ENCODE measurements around the gene SDF2L1. TPM values are rescaled to one million over a fixed set of nuclear protein-coding genes. Genes with fewer than 3 reads are reported as not detected.
"Not testable (repeated sequence)": the region's sequence is repeated elsewhere in the genome, so short reads cannot be mapped to it uniquely, and the experiment has no call there.

The SDF2L1 gene
- total RNA-seq, 1 experiment from 2014 or later, result 12.8 TPM

DNA sequence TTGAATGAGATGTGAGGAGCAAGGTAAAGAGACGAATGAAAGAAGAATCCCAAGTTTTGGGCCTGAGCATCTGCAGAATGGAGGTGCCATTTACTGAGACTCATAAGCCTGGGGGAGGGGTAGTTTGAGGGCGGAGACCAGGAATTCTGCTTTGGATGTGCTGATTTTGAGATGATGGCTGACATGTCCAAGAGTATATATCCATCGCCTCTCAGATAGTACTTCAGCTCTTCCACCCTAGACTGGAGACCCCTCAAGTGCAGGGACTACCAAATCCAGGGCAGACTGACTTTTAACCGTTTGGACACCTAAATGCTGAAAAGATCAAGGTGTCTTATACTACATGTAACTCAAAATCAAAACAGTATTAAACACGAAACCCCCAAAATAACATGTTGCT lies 1.3 kb upstream of the SDF2L1 start:
- H3K4me3 ChIP-seq, result no peak overlapping the region
- H3K27me3 ChIP-seq, result no peaks in the 10 kb centered on the region
- no peaks in the 10 kb centered on the region for H3K36me3 ChIP-seq
- H3K27ac ChIP-seq, result no peak overlapping the region
- no peak for DNase-seq
- no peaks in the 10 kb centered on the region for H3K9me3 ChIP-seq (replicated peaks)
- peaks cover 7% of the 10 kb centered on the region for H3K4me1 ChIP-seq

DNA sequence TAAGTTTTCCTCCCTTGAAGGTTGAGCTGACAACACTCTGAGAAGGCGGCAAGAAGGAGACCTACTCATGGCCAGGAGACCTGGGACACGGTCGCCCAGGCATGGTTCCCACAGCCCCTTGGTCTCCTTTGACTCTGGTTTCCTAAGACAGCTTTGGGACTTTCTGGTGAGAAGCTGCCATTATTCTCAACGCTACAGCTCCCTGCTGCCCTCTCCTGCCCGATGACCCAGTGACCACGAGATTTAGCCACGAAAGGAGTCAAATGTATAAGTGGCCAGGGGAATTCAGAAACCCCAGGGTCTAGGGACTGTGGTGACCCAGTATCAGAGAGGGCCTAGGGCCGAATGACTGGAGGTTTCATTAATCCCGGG lies 699 bp upstream of the SDF2L1 start:
- no peaks in the 10 kb centered on the region for H3K9me3 ChIP-seq (replicated peaks)
- no peaks in the 10 kb centered on the region for H3K27me3 ChIP-seq
- H3K36me3 ChIP-seq, result no peaks in the 10 kb centered on the region
- peak; percentile 57 to 76 for DNase-seq
- H3K4me3 ChIP-seq, result peak overlapping the region; percentile 73
- peaks cover 7% of the 10 kb centered on the region for H3K4me1 ChIP-seq
- no peak overlapping the region for H3K27ac ChIP-seq

DNA sequence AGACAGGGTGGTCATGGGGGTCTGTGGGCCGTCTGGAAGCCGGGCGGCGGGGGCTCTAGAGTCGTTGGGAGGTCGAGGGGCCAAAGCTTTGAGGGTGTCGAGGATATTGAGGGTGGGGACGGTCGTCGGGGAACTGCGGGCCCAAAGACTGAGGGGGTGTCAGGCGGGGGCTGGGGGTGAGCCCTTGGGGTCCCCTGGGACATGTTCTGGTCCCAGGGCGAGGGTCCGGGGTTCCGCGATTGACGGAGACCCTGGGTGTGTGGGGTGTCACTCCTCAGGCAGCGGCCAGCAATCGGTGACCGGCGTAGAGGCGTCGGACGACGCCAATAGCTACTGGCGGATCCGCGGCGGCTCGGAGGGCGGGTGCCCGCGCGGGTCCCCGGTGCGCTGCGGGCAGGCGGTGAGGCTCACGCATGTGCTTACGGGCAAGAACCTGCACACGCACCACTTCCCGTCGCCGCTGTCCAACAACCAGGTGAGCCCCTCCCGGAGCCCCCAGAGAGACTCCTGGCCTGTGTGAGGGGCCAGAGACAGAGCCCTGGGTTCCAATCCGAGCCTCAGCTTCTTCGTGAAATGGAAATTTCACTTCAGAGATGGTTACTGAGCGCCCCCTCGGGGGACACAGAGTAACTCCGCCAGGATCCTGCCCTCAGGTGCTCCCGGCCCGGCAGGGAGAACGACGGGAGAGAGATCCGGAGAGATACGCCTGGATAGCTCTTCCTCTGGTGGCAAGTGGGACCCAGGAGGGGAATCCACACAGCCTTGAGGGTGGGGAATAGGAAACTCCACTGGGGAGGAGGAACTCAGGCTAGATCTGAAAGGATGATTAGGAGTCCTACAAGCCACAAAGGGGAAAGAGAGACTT lies 714 bp downstream of the SDF2L1 start:
- DNase-seq, result peak; percentile 73 to 78
- Histone ChIP-seq H3K36me3 (no peaks in the 10 kb centered on the region), H3K9me3 (replicated peaks) (no peaks in the 10 kb centered on the region), H3K27ac (no peak overlapping the region), H3K4me1 (peaks cover 7% of the 10 kb centered on the region), H3K4me3 (peak overlapping the region; percentile 73), H3K27me3 (no peaks in the 10 kb centered on the region)

DNA sequence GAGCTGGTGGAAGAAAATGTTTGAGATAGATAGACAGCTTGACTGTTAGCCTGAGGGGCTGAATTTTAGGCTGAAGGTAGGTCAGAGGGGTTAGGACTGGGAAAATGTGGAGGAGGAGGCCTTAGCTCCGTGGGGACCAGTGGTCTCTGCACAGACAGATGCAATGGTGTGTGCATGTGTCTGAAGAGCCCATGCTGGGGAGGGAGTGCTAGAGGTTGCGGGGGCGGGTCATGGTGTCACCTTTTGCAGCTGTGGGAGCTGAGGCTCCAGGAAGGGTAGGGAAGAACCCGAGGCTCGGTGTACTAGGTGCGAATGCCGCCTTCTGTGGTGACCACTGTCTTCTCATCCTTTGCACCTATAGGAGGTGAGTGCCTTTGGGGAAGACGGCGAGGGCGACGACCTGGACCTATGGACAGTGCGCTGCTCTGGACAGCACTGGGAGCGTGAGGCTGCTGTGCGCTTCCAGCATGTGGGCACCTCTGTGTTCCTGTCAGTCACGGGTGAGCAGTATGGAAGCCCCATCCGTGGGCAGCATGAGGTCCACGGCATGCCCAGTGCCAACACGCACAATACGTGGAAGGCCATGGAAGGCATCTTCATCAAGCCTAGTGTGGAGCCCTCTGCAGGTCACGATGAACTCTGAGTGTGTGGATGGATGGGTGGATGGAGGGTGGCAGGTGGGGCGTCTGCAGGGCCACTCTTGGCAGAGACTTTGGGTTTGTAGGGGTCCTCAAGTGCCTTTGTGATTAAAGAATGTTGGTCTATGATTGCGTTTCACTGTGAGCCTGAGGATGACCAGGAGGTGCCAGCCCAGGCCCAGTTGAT lies 1.6 kb downstream of the SDF2L1 start:
- peaks cover 7% of the 10 kb centered on the region for H3K4me1 ChIP-seq
- H3K27ac ChIP-seq, result no peak overlapping the region
- DNase-seq, result no peak
- H3K4me3 ChIP-seq, result no peak overlapping the region
- no peaks in the 10 kb centered on the region for H3K27me3 ChIP-seq
- no peaks in the 10 kb centered on the region for H3K36me3 ChIP-seq
- H3K9me3 ChIP-seq (replicated peaks), result no peaks in the 10 kb centered on the region

DNA sequence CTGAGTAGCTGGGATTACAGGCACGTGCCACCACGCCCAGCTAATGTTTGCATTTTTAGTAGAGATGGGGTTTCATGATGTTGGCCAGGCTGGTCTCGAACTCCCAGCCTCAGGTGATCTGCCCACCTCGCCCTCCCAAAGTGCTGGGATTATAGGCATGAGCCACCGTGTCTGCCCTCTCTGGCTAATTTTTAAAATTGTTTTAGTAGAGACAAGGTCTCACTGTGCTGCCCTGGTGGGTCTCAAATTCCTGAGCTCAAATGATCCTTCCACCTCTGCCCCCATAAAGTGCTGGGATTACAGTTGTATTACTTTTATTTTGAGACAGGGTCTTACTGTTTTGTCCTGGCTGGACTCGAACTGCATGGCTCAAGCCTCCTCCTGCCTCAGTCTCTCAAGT lies 3.4 kb downstream of the SDF2L1 start:
- H3K4me3 ChIP-seq; H3K4me1 ChIP-seq; H3K27me3 ChIP-seq; H3K9me3 ChIP-seq (replicated peaks); H3K27ac ChIP-seq; DNase-seq; H3K36me3 ChIP-seq: not testable (repeated sequence)

DNA sequence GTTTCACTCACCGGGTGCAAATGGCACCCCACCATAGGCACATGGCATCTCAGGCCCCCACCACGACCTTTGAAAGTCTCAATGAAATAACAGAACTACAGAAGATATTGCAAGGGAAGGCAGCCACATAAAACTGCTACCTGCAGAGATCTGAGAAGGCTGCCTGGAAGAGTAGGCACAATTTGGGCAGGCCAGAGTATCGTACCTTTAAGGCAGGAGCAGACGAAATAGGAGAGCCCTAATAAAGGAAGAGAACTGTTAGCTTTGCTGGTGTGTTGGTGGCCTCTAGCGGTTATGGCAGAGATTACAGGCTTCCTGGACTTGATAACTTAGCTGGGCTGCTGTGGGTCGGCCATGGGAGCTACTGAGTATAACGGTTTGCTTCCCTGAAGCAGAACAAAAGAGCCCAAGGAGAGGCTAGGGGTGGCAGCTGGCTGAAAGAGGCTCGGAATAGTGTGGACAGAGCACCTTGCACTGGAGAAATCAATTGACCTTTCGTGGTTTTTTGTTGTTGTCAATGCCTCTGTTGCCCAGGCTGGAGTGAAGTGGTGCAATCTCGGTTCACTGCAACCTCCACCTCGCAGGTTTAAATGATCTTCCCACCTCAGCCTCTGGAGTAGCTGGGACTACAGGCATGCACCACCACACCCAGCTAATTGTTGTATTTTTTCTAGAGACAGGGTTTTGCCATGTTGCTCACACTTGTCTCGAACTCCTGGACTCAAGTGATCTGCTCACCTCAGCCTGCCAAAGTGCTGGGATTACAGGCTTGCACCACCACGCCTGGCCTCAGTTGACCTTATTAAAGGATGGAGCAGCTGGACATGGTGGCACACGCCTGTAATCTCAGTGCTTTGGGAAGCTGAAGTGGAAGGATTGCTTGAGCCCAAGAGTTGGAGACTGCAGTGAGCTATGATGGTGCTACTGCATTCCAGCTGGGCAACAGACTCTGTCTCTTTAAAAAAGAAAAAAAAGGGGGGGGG lies 4.8 kb downstream of the SDF2L1 start:
- Histone ChIP-seq H3K9me3 (replicated peaks) (no peaks in the 10 kb centered on the region), H3K27me3 (no peaks in the 10 kb centered on the region), H3K36me3 (no peaks in the 10 kb centered on the region), H3K4me1 (peaks cover 6% of the 10 kb centered on the region), H3K27ac (no peak overlapping the region), H3K4me3 (no peak overlapping the region)
- peak; percentile 77 to 93 for DNase-seq

DNA sequence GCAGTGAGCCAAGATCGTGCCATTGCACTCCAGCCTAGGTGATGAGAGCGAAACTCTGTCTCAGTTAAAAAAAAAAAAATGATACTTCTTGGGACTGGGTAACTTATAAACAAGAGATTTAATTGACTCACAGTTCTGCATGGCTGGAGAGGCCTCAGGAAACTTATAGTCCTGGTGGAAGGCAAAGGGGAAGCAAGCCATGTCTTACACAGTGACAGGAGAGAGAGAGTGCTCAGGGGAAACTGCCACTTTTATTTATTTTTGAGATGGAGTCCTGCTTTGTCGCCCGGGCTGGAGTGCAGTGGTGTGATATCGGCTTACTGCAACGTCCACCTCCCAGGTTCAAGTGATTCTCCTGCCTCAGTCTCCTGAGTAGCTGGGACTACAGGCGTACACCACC lies 8.2 kb downstream of the SDF2L1 start:
- H3K36me3 ChIP-seq, result peaks cover 18% of the 10 kb centered on the region
- no peaks in the 10 kb centered on the region for H3K9me3 ChIP-seq (replicated peaks)
- H3K27ac ChIP-seq, result peak overlapping the region; percentile 99; the same call in 1 of the 2 replicates
- H3K4me3 ChIP-seq, result no peak overlapping the region; the same call in 1 of the 2 replicates
- H3K27me3 ChIP-seq, result no peaks in the 10 kb centered on the region
- H3K4me1 ChIP-seq, result peaks cover 6% of the 10 kb centered on the region
- DNase-seq, result no peak

GRCh38 chr22:21650823-21651520 lies 8.9 kb downstream of the SDF2L1 start:
- Histone ChIP-seq H3K36me3 (peaks cover 18% of the 10 kb centered on the region), H3K27ac (peak overlapping the region; percentile 99)

DNA sequence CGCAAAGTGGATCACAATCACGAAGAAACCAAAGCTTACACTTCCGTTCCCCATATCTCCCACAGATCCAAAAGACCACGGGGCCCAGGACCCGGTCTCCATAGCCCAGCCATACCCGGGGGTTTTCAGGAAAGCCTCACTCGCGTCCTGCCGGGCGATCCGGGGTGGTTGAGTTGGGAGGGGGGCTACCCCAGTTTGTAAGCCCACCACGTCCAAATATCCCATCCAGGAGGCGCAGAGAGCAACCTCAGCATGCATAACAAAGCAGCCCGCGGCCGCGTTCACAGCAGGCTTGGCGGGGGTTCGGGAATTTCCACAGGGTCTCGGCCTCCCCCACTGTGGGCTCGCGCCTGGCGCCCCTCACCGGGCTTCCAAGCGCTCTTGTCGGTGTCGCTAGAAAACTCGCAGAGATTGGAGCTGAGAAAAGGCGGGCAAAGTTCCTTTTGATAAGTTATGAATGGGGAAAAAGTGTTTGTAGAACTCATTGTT lies 9.5 kb downstream of the SDF2L1 start:
- Histone ChIP-seq H3K27ac (peak overlapping the region; percentile 99), H3K9me3 (replicated peaks) (no peaks in the 10 kb centered on the region), H3K27me3 (no peaks in the 10 kb centered on the region), H3K36me3 (peaks cover 18% of the 10 kb centered on the region), H3K4me1 (peaks cover 6% of the 10 kb centered on the region), H3K4me3 (peak overlapping the region; percentile 94)
- no peak for DNase-seq

More at GRCh38 chr22:21650823-21651520, 8.9 kb downstream of the SDF2L1 start:
- peak; percentile 64 to 76 for DNase-seq
- no peaks in the 10 kb centered on the region for H3K27me3 ChIP-seq
- H3K4me3 ChIP-seq, result peak overlapping the region; percentile 94
- H3K4me1 ChIP-seq, result peaks cover 6% of the 10 kb centered on the region
- H3K9me3 ChIP-seq (replicated peaks), result no peaks in the 10 kb centered on the region

GRCh38 chr22:21652010-21652546 lies 10.0 kb downstream of the SDF2L1 start:
- Histone ChIP-seq H3K4me3 (peak overlapping the region; percentile 94), H3K27me3 (no peaks in the 10 kb centered on the region), H3K4me1 (peaks cover 6% of the 10 kb centered on the region), H3K36me3 (peaks cover 18% of the 10 kb centered on the region), H3K27ac (peak overlapping the region; percentile 99), H3K9me3 (replicated peaks) (no peaks in the 10 kb centered on the region)
- peak; percentile 96 for DNase-seq

- no peaks in the 10 kb centered on the region for H3K9me3 ChIP-seq (replicated peaks)
- DNase-seq, result no peak
- peaks cover 6% of the 10 kb centered on the region for H3K4me1 ChIP-seq
- H3K27me3 ChIP-seq, result no peaks in the 10 kb centered on the region
- H3K36me3 ChIP-seq, result peaks cover 18% of the 10 kb centered on the region
- H3K27ac ChIP-seq, result peak overlapping the region; percentile 99
- peak overlapping the region; percentile 94 for H3K4me3 ChIP-seq
Measured at GRCh38 chr22:21652547-21653545, 10.7 kb downstream of the SDF2L1 start.

DNA sequence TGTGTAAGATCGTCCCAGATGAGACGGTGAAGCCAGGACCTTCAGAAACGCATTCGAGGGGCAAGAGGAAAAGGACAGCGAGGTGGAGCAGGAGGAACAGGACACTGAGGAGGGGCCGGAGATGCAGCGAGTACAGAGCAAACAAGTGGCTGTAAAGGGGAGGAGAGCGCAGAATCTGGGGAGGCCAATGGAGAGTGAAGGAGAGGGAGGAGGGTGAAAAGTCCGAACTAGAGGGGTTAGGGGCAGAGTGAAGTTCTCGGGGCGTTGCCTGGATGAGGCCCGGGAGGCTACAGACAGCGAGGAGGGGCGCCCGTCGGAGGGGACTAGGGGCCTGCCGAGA lies 14.9 kb downstream of the SDF2L1 start:
- no peaks in the 10 kb centered on the region; the same call in 1 of the 2 replicates for H3K4me1 ChIP-seq
- no peak for DNase-seq
- H3K9me3 ChIP-seq (replicated peaks), result no peaks in the 10 kb centered on the region
- no peak overlapping the region; the same call in 1 of the 2 replicates for H3K27ac ChIP-seq
- H3K36me3 ChIP-seq, result peaks cover 18% of the 10 kb centered on the region
- peak overlapping the region; percentile 57 for H3K4me3 ChIP-seq
- no peaks in the 10 kb centered on the region for H3K27me3 ChIP-seq
